Measurements from ENCODE around the gene TPH2.

The TPH2 gene

GRCh38 chr12:72074956-72075355, 136.3 kb downstream of the TPH2 start:
- Histone ChIP-seq H3K4me2 (no peak overlapping the region), H4K20me1 (no peaks in the 10 kb centered on the region), H3K4me1 (no peaks in the 10 kb centered on the region), H3K27me3 (no peaks in the 10 kb centered on the region), H3K9ac (no peak overlapping the region), H3K4me3 (no peak overlapping the region), H3K9me3 (replicated peaks in 1 of 11) (peaks cover 21 to 25% (median 23%) of the 10 kb centered on the region in 11 experiments), H3K27ac (no peak overlapping the region), H3K36me3 (no peaks in the 10 kb centered on the region)
- no peak for TF ChIP-seq Cebpa-rat (IDR thresholded peaks at IDR 0.05)

- Histone ChIP-seq H3K9me3 (replicated peaks in 1 of 11) (peaks cover 16 to 21% (median 18%) of the 10 kb centered on the region in 11 experiments), H4K20me1 (no peaks in the 10 kb centered on the region), H3K27me3 (no peaks in the 10 kb centered on the region), H3K27ac (no peak overlapping the region), H3K4me1 (no peaks in the 10 kb centered on the region), H3K4me2 (no peak overlapping the region), H3K4me3 (no peak overlapping the region), H3K9ac (no peak overlapping the region), H3K36me3 (no peaks in the 10 kb centered on the region)
- no peak for TF ChIP-seq Cebpa-rat (IDR thresholded peaks at IDR 0.05)
Observed at GRCh38 chr12:72075401-72075800, 136.8 kb downstream of the TPH2 start.

GRCh38 chr12:72075891-72076557, 137.4 kb downstream of the TPH2 start:
- no peak for TF ChIP-seq Cebpa-rat (IDR thresholded peaks at IDR 0.05)
- Histone ChIP-seq H3K27ac (no peak overlapping the region), H3K27me3 (no peaks in the 10 kb centered on the region), H3K4me3 (no peak overlapping the region), H3K9ac (no peak overlapping the region), H3K4me2 (no peak overlapping the region), H4K20me1 (no peaks in the 10 kb centered on the region), H3K9me3 (replicated peaks in 1 of 11) (peaks cover 10 to 14% (median 12%) of the 10 kb centered on the region in 11 experiments), H3K4me1 (no peaks in the 10 kb centered on the region), H3K36me3 (no peaks in the 10 kb centered on the region)

DNA sequence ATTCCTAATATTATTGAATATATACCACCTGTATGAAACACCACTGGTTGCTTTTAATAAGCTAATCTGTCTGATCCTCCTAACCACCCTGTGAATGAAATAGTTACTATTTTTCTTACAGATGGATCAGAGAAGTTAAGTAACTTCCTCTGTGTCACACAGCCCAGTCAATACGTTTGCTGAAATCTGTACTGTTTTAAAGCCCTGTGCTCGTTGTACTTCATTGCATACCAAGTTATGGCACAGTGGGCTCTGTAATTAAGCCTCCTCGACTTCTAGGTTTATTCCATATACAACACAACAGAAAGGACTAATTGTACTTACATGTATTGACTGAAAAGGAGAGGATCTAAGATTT, 137.9 kb downstream of the TPH2 start:
- no peak overlapping the region for H3K4me2 ChIP-seq
- H3K27me3 ChIP-seq = no peaks in the 10 kb centered on the region
- H3K4me3 ChIP-seq = no peak overlapping the region
- peaks cover 5 to 9% (median 7%) of the 10 kb centered on the region in 11 experiments for H3K9me3 ChIP-seq (replicated peaks in 1 of 11)
- no peaks in the 10 kb centered on the region for H3K4me1 ChIP-seq
- H3K9ac ChIP-seq = no peak overlapping the region
- no peak for TF ChIP-seq Cebpa-rat (IDR thresholded peaks at IDR 0.05)
- no peak overlapping the region for H3K27ac ChIP-seq
- no peaks in the 10 kb centered on the region for H4K20me1 ChIP-seq
- no peaks in the 10 kb centered on the region for H3K36me3 ChIP-seq

GRCh38 chr12:72077111-72077820, 138.6 kb downstream of the TPH2 start:
- Histone ChIP-seq H4K20me1 (no peaks in the 10 kb centered on the region), H3K4me2 (no peak overlapping the region), H3K9ac (no peak overlapping the region), H3K27ac (no peak overlapping the region), H3K27me3 (no peaks in the 10 kb centered on the region), H3K36me3 (no peaks in the 10 kb centered on the region), H3K4me3 (no peak overlapping the region), H3K9me3 (replicated peaks in 1 of 11) (peaks cover 0 to 3% (median 0%) of the 10 kb centered on the region in 11 experiments; a peak in 3 of 22 replicates), H3K4me1 (no peaks in the 10 kb centered on the region)
- no peak for TF ChIP-seq Cebpa-rat (IDR thresholded peaks at IDR 0.05)

- Histone ChIP-seq H3K27ac (no peak overlapping the region), H3K9me3 (replicated peaks in 1 of 11) (no peaks in the 10 kb centered on the region), H3K4me2 (no peak overlapping the region), H3K27me3 (no peaks in the 10 kb centered on the region), H3K36me3 (no peaks in the 10 kb centered on the region), H3K9ac (no peak overlapping the region), H3K4me1 (no peaks in the 10 kb centered on the region), H3K4me3 (no peak overlapping the region), H4K20me1 (no peaks in the 10 kb centered on the region)
- TF ChIP-seq Cebpa-rat (IDR thresholded peaks at IDR 0.05) = no peak
Observed at GRCh38 chr12:72081777-72082176, 143.1 kb downstream of the TPH2 start.

Data from BLaER1 treated with 17β-estradiol and CSF1 and Interleukin-3, amounts not matched to agents 10 nM and 100 nM (cell line).